HG02610 (cell line): ENCODE results near the gene C4orf17.
"Not testable (repeated sequence)": the region's sequence is repeated elsewhere in the genome, so short reads cannot be mapped to it uniquely, and the experiment has no call there.

Experiments used
- ATAC-seq: cut with Tn5 transposase; IDR thresholded peaks from one replicate; pipeline ENCODE4 v1.9.1; 2021; ENCODE audit warnings: mild to moderate bottlenecking, moderate library complexity; ENCODE audit not compliant: unreplicated experiment

Gene C4orf17

GRCh38 chr4:99510721-99511120 lies at the start of gene C4orf17:
TSS of gene C4orf17 (plus strand) at chr4:99511021. CDS start at chr4:99513082, 2,061 bp downstream.
- no peak for ATAC-seq

GRCh38 chr4:99461623-99462401 lies 49.0 kb upstream of the C4orf17 start:
- ATAC-seq = no peak

DNA sequence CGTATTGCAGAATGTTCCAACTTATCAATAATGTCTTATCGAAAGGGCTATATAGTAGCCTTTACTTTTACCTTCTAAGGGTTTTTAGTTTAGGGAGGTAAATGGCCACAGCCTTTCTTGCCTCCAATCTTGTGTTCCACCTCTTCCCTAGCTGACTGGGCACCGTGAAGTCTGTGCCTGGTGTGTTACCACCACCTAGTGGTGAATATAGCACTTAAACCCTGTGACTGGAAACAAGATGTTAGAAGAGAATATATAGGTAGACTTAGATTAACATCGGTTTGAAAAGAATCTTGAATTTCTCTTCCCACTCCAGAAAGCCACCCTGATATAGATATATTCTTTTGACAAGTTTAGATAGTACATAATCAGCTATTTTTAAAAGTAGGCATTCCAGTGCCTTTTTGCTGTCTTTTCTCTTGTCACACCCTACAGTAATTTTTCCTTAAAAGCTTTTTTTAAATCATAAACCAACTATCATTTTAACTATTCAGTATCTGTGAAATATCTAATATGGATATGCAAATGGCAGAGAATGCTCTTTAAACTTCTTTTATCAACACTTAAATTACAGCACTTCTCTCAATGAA lies 47.9 kb upstream of the C4orf17 start:
- ATAC-seq = peak; percentile 99

- no peak for ATAC-seq
These were observed 47.3 kb upstream of the C4orf17 start for GRCh38 chr4:99463566-99463965.

DNA sequence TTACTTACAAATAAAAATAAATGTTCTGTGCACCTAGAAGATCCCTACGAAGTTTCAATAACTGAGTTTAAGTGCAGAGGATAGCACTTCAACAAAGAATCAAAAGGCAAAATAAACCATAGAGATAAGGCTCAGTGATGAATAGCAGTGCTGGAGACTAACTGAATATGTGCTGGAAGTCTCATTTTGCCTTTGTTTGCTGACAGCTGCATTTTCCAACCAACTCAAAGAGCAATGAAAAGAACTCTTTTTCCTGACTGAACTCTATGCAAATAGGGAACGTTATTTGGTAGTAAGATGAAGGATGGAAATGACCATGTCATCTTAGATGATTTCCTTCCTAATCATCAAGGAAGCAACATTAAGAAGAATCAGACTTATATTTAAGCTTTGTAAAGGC lies 42.9 kb upstream of the C4orf17 start:
- ATAC-seq = no peak

DNA sequence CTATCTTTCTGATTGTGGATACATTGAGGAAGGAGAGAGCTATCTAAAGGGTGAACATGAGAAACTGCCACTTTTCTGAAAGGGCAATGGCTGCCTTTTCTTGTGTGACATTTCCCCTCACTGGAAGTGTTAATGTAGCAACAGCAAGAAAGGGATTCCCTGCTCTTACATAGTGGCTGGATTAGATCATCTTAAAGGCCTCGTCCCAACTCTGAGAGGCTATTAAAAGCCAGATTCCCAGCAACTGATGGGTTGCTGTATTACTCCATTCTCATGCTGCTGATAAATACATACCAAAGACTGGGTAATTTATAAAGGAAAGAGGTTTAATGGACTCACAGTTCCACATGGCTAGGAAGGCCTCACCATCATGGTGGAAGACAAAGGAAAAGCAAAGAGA lies 41.9 kb upstream of the C4orf17 start:
- ATAC-seq = no peak

DNA sequence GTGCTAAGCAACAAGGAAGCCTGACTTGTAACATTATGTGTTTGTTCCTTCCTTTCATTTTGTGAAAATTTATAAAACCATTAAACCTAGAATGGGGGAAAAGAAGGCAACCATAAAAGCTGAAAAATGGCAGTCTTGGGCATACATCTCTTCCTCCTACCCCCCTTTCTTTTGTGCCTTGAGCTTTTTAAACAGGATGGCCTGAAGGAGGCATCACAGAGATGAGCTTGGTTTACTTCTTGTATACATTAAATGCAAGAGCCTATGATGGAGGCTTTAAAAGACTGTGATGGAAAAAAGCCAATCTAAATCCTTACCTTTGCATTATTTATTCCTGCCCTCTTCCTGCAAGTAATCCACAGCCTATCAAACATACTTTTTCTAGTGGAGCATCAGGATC lies 39.5 kb upstream of the C4orf17 start:
- ATAC-seq = no peak

GRCh38 chr4:99471896-99472295 lies 38.9 kb upstream of the C4orf17 start:
- ATAC-seq = no peak

DNA sequence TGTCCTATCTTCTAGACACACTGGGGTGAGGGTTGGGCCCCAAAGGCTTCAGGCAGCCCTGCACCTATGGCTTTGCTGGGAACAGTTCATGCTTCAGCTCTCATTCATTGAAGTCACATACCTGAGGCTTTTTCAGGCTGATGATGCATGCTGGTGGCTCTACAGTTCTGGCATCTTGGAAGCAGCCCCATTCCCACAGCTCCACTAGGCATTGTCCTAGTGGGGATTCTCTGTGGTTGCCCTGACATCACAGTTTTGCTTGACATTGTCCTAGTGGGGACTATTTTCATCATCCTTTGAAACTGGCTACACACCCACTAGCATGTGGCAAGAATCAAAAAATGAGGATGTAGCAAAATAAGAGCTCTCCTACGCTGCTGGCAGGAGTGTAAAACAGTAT lies 37.7 kb upstream of the C4orf17 start:
- ATAC-seq = no peak

GRCh38 chr4:99483636-99484035 lies 27.2 kb upstream of the C4orf17 start:
- ATAC-seq = no peak

- no peak for ATAC-seq
These were observed 25.6 kb upstream of the C4orf17 start for GRCh38 chr4:99485212-99485611.

DNA sequence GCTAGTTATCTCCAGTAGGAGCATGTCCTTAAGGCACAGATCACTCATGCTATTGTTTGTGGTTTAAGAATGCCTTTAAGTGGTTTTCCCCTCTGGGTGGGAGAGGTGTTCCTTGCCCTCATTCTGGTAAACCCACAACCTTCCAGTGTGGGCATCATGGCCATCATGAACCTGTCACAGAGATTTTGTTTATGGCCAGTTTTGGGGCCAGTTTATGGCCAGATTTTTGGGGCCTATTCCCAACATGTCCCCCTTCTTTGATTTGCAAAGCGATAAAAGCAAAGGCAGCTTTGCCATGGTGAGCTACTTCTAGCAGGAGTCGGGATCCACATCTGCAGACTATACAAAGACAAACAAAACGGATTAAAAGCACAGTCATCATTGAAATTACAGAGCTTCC lies 24.2 kb upstream of the C4orf17 start:
- not testable (repeated sequence) for ATAC-seq

DNA sequence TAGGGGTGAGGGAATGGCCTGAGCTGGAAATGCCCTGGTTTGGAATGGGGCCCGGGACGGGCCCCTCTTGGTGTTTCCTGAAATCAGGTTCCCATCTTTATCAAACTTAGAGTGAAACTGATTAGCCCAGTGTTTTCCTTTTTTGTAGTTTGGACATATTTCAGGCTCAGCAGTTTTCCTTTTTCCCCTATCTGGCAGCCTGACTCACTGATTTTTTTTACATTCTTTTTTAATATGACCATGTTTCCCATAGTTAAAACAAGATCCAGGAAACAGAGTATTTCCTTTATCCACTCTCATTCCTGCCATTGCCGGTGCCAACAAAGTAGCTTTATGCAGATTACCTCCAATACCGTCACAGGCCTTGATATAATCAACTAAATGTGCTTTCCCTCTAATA lies 20.5 kb upstream of the C4orf17 start:
- no peak for ATAC-seq

DNA sequence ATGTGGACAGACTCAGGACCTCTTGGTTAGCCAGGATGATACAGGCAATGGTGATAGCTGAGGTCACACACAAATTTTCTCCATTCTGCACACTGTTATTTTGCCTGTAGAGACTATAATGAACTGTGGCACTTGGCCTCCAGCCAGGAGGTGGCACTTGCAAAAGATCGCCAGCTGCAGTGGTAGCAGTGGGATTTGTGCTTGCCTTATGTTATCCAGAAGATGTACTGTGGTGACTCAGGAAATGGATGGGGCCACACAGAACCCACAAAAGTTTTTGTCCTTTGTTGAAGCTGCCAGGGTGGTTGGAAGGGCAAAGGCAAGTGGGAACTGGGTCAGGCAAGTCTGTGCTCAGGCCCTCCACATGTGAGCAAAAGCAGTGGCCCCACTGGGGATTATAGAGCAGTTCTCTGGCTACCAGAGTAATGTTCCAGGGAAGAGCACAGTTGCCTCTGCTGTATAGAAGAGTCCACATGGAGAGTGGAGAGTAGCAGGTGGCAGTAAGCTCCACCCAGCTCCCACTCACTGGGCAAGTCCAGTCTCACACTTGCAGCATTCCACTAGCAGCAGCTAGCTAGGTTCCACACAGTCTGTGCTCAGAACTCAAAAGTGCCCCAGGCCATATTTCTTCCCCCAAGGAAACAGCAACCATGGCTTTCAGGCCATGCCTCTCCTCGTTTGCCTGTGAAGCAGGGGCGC lies 5.9 kb upstream of the C4orf17 start:
- ATAC-seq = no peak

GRCh38 chr4:99506781-99507180 lies 4.0 kb upstream of the C4orf17 start:
- ATAC-seq = no peak

GRCh38 chr4:99507349-99507748 lies 3.5 kb upstream of the C4orf17 start:
- ATAC-seq = peak; percentile 67

GRCh38 chr4:99507762-99508161 lies 3.1 kb upstream of the C4orf17 start:
- ATAC-seq = peak; percentile 82

GRCh38 chr4:99518601-99519295 lies 7.9 kb downstream of the C4orf17 start:
- no peak for ATAC-seq

- no peak for ATAC-seq
These were observed 18.4 kb downstream of the C4orf17 start for GRCh38 chr4:99529228-99529627.

DNA sequence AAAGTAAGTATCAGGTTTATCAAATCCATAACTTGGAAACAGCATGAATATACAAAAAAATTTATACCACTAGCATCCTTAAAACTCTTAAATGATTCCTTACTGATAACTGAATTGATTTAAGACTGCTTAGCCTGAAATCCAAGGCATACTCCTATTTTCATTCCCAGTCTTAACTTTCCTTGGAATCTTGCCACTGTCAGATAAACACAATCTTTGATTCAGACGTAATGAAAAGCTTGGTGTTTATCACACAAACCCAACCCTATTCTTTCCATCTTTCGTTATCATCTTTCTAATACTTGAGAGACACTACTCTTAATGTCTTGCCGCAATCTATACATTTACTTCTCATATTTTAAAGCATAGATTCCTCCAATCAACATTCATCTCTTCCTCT lies 19.1 kb downstream of the C4orf17 start:
- ATAC-seq = no peak

GRCh38 chr4:99534699-99535098 lies 23.9 kb downstream of the C4orf17 start:
- ATAC-seq = not testable (repeated sequence)
